LHCN-M2 (cell line): ENCODE measurements around the gene MYO10. TPM values are rescaled to one million over a fixed set of nuclear protein-coding genes. Genes with fewer than 3 reads are reported as not detected.
"Not testable (repeated sequence)": the region's sequence is repeated elsewhere in the genome, so short reads cannot be mapped to it uniquely, and the experiment has no call there.

Source experiments
- DNase-seq: peaks from one replicate; pipeline ENCODE4 v3.0.0-alpha.2; 2012; ENCODE audit warnings: low read depth
- total RNA-seq: library from RNA; depleted of rRNA; stranded (reverse); fragments of >200 nt; gene quantifications from 2 replicates; pipeline ENCODE4 v1.2.3, GENCODE V29; 2014

The MYO10 gene
- total RNA-seq, 1 experiment from 2014 or later: 29.8 TPM

DNA sequence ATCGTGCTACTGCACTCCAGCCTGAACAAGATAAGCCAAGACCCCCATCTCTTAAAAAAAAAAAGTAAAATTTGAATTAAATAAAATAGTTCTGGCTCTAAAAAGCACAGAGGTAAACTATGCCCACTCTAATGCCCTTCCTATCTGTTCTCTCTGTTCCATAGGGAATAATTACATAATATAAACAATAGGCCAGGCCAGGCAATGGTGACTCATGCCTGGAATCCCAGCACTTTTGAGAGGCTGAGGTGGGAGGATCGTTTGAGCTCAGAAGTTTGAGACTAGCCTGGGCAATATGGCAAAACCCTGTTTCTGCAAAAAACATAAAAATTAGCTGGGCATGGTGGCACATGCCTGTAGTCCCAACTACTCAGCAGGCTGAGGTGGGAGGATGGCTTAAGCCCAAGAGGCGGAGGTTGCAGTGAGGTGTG, 47.4 kb downstream of the MYO10 start:
- peak; percentile 77 for DNase-seq

GRCh38 chr5:16886793-16887345, 49.2 kb downstream of the MYO10 start:
- DNase-seq: peak; percentile 60

DNA sequence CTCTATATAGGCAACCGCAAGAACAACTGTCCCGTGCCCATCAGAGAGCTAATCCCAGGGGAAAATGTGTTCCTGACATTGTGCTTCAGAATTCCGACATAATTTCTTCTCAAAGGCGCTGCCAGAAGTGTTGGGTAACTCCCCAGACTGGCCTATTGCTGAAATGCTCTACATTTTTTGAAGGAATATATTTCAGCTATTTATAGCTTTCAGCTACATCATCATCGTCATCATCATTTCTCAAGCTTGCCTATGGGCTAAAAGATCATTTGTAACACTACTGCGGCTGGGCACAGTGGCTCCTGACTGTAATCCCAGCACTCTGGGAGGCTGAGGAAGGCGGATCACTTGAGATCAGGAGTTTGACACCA, 49.7 kb downstream of the MYO10 start:
- DNase-seq: peak; percentile 100

GRCh38 chr5:16885635-16886365, 50.3 kb downstream of the MYO10 start:
- no peak for DNase-seq

DNA sequence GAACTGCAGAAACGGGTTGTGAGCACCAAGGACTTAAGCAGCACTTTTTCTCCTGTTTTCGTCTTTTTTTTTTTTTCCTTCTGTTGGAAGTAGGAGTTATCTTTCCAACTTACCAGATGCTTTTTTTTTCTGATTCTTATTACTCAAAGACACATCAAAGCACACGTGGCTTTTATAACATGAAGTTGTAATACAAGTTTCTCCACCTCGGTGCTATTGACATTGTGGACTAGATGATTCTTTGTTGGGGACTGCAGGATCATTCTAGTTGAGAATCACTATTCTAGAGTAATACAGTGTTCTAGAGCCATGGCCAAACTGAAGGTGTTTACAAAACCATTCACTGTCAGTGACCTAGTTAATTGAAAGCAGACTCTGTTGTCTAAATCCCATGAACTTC, 51.5 kb downstream of the MYO10 start:
- no peak for DNase-seq

DNA sequence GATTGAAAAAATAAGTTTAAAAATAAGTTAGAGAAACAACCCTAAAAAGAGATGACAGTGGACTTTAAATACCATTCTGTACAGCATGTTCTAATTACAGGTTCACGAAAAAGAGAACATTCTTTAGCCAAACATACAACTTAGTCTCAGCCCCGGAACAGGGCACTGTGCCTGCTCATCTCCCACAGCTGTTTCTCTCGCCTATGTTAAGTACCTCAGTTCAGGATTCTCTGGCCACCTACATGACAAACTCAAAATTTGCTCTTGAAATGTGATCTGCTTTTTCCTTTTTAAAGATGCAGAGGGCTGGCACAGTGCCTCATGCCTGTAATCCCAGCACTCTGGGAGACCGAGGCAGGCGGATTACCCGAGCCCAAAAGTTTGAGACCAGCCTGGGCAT, 52.3 kb downstream of the MYO10 start:
- DNase-seq: peak; percentile 80

- no peak for DNase-seq
Measured at GRCh38 chr5:16883176-16883575, 52.9 kb downstream of the MYO10 start.

DNA sequence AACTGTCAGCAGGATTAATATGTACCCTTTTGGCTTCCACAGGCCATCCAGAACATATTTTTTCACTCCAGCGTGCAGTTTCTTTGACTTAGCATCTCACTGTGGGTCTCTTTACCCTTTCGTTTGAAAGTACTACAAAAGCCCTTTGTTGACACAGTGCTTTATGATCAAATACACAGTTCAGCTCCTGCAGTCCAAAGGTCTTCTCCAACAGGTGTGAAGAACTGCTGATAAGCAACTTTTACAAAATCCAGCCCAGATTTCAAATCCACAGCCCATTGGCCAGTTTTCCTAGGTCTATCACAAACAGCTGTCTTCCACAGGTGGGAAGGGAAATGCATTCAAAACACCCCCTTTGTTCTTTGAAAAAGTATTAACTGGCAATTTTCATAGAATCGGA, 54.8 kb downstream of the MYO10 start:
- DNase-seq: no peak

DNA sequence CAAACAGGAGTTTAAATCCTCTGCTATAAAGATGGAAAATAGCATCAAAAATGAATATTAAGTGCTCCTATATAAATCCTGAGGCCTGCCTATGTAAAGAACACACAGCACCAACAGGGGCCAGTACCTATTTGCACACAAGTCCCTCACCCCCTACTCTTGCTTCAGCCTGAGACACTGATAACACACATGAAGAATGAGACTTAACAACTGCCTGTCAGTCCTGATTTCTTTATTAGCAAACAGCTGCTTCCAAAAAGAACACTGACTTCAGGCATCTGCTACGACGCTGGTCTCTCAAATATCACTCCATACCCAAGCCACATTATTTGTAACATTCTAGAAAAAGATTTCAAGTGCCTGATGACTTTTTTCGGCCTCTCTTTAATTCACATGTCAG, 55.5 kb downstream of the MYO10 start:
- peak; percentile 86 for DNase-seq

- DNase-seq: no peak
Measured at GRCh38 chr5:16879650-16880049, 56.4 kb downstream of the MYO10 start.

DNA sequence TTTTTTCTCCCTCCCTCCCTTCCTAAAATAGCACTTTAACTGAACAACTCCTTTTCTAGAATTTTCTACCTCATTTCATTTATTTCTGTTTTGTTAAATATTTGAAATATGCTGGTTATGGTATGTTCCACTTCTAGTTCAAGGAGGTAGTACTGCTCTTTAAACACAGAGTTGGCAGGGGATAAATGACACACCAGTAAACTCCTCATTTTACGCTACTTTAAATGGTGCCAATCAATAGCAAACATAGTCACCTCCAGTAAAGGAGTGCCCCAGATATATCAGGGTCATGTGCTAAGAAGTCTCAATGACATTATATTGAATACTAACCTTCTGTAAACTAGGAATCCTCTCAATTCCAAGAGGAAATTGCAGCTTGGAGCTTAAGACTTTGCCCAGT, 56.9 kb downstream of the MYO10 start:
- DNase-seq: no peak

- DNase-seq: no peak
Measured at GRCh38 chr5:16877267-16877935, 58.7 kb downstream of the MYO10 start.

GRCh38 chr5:16874424-16874823, 61.7 kb downstream of the MYO10 start:
- DNase-seq: not testable (repeated sequence)

GRCh38 chr5:16871746-16872339, 64.2 kb downstream of the MYO10 start:
- DNase-seq: peak; percentile 83

DNA sequence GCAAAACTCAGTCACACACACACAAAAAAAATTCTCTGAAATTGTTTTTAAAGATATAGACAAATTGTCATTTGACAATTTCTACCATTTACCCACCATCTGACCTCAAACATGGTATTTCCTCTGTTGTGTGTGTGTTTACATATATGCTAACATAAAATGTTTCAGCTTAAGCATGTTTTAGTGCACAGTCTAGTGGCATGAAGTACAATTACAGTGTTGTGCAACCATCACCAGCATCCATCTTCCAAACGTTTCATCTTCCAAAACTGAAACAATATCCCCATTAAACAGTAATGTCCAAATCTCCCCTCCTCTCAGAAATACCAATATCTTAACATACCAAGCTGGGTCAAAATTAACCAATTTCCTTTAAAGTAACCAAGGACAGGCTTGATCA, 65.2 kb downstream of the MYO10 start:
- DNase-seq: no peak

DNA sequence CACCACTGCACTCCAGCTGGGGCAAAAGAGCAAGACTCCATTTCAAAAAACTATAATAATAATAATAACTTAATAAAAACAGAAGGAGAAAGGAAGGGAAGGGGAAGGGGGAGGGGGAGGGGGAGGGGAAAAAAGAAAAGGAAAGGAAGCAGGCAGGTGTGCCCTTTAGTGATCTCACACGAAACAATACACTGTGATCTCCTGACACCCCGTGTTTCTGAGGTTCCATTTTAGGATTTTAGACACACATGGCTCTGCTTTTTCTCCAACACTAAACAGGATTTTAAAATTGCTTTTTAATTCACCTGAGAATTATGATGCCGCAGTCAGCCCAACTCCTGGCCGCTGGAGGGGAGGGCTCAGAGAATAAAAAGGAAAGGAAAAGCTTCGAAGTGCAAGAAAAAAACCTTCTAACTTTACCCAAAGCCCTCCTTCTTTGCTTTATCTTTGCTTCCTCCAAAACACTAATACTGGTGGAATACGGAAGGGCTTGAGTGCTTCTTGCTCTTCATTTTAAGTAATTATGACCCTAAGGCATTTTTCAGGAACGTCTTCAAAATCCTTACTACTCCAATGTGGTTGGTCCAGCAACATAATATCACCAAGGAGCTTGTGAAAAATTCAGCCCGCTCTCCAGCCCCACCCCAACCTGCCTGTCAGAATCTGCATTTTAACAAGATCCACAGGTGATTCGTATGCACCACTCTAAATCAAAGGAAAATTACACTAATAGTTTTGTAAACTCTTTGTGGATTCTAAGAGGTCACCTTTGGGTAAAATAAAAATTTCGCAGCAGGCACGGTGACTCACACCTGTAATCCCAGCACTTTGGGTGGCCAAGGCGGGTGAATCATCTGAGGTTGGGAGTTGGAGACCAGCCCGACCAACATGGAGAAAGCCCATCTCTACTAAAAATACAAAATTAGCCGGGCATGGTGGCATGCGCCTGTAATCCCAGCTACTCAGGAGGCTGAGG, 66.0 kb downstream of the MYO10 start:
- DNase-seq: peak; percentile 78

DNA sequence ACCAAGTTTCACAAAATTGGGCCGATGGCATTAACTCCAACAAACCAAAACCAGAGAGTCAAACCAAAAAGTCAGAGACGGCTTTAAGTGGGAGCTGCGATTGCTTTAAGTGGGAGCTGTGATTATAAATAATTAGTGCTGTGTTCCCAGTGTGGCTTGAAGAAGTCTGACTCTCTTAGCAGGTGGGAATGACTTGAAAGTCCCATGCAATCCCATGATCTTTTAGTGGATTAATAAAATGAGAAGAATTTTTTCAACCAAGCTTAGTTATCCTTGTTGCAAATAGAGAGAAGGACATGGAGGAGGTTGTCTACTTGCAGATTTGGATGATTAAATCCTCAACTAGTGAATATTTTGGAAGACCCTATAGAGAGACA, 68.5 kb downstream of the MYO10 start:
- DNase-seq: no peak

DNA sequence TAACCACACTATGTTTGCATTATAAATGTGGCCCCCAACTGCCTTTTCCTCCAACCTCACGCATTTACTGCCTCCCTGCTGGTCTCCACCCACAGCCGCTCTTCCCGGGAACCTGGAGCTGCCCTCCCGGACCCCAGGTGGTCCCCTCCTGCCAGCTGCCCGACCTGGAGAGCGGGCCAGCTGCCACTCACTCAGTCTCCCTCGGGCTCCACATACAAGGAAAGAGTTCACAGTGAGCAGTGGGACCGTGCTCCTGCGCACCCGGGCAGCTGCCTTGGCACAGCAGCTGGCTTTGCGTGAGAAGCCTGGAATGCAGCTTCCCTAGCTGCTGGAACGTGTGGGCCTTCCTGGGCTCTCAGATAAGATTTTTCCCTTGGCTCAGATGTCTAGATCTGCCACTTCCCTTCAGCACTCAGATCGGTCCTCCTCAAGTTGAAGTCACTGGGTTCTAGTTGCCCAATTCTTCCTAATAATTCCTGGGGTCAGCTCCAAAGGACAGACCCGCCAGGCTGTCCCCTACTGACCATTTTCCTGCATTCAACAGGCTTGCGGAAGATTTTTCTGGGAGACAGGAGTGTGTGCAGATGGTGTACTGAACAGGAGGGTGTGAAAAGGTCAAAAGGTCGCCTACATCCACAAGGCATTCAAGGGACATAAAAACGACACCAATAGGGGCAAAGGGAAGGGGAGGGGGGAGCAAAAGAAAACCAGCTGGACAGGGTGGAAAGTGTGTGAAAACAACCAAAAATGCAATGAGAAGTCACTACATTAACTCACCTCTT, 69.1 kb downstream of the MYO10 start:
- DNase-seq: peak; percentile 97

DNA sequence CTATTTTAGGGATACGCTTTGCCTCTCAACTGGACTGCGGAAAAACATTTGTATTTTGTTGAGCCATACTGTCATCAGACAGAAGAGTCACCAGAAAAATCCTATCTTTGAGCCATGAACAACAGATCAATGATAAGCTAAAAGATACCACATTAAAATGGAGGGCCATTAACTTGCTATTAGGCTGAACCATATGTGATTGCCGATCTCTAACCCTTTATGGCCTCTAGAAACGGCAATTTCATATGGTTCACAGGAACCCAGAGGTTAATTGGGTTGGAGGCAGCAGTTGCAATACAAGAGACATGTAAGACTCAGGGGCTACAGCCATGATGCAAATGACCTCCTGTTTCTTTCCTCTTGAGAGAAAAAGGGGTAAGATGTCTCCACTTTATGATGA, 69.8 kb downstream of the MYO10 start:
- DNase-seq: no peak

DNA sequence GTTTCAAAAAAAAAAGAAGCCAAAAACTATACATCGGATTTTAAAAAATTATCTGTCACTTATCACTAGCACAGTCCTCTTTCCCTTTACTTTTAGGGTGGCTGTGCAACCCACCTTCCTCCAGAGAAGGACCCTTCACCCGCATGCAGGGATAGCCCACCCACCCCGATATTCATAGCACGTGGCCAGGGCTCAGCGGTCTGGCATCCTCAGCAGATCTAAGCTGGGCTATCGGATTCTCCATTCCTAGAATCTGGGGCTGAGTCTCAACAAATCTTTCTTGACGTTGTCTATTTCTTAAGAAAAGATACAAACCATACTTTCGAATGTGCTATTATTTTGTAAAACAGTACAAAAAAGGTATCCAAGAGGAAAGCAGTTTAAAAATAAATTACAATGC, 70.9 kb downstream of the MYO10 start:
- DNase-seq: no peak
